ENCODE data around the gene RAI2.
"Not testable (repeated sequence)": the region's sequence is repeated elsewhere in the genome, so short reads cannot be mapped to it uniquely, and the experiment has no call there.

The RAI2 gene

DNA sequence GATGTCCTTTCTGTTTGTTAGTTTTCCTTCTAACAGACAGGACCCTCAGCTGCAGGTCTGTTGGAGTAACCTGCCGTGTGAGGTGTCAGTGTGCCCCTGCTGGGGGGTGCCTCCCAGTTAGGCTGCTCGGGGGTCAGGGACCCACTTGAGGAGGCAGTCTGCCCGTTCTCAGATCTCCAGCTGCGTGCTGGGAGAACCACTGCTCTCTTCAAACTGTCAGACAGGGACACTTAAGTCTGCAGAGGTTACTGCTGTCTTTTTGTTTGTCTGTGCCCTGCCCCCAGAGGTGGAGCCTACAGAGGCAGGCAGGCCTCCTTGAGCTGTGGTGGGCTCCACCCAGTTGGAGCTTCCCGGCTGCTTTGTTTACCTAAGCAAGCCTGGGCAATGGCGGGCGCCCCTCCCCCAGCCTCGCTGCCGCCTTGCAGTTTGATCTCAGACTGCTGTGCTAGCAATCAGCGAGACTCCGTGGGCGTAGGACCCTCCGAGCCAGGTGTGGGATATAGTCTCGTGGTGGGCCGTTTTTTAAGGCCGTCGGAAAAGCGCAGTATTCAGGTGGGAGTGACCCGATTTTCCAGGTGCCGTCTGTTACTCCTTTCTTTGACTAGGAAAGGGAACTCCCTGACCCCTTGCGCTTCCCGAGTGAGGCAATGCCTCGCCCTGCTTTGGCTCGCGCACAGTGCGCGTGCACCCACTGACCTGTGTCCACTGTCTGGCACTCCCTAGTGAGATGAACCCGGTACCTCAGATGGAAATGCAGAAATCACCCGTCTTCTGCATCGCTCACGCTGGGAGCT lies 74.3 kb downstream of the RAI2 start:
- not testable (repeated sequence) for DNase-seq

GRCh38 chrX:17779434-17779833 lies 81.7 kb downstream of the RAI2 start:
- no peak for DNase-seq

GRCh38 chrX:17778997-17779396 lies 82.1 kb downstream of the RAI2 start:
- no peak for DNase-seq

DNA sequence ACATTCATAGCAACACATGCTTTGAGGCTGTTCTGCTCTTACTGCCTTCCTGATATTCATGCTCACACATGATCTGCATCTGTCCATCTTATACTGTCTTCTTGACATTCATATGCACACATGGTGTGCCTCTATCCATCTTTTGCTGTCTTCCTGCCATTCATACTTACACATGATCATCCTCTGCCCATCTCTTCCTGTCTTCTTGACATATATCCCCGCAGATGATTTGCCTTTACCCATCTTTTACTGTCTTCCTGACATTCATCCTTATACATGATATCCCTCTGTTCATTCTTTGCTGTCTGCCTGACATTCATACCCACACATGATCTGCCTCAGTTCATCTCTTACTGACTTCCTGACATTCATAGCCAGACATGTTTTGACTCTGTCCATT lies 87.0 kb downstream of the RAI2 start:
- DNase-seq: no peak

GRCh38 chrX:17773221-17773876 lies 87.7 kb downstream of the RAI2 start:
- no peak for DNase-seq

DNA sequence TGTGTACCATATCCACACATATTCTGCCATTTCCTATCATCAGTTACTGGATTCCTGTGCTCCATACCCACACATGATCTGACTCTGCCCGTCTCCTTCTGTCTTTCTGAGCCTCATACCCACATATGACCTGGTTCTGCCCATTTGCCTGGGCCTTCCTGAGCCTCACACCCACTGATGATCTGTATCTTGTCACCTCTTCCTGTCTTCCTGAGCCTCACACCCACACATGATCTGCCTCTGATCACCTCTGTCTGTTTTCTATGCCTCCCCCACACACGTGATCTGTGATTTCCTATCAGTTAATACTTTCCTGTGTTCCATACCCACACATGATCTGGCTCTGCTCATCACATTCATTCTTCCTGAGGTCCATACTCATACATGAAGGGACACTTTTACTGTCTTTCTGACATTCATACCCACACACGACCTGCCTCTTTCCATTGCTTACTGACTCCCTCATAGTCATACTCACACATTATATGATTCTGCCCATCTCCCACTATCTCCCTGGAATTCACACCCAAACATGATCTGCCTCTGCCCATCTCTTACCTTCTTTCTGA lies 91.3 kb downstream of the RAI2 start:
- DNase-seq: no peak

DNA sequence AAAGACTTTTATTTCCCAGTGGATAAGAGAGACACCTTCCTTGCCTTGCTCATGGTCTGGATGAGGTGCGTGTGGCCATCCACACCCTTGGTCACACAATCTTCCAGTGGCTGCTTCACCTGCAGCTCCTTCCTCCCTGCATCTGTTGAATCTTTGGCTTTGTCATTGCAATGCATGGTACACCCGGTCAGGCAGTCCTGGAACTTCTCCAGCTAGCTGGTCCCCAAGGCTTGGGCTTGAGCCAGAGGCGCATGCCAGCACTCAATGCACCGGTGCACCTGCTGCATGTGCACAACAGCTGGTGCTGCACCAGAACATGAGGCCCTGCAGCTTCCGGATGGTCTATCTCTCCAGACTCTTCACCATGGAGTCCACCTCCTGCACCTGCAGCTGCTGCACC lies 92.1 kb downstream of the RAI2 start:
- no peak for DNase-seq

GRCh38 chrX:17767734-17768133 lies 93.4 kb downstream of the RAI2 start:
- DNase-seq: no peak

GRCh38 chrX:17759990-17760389 lies 101.1 kb downstream of the RAI2 start:
- no peak for DNase-seq

GRCh38 chrX:17758382-17758781 lies 102.7 kb downstream of the RAI2 start:
- DNase-seq: no peak

DNA sequence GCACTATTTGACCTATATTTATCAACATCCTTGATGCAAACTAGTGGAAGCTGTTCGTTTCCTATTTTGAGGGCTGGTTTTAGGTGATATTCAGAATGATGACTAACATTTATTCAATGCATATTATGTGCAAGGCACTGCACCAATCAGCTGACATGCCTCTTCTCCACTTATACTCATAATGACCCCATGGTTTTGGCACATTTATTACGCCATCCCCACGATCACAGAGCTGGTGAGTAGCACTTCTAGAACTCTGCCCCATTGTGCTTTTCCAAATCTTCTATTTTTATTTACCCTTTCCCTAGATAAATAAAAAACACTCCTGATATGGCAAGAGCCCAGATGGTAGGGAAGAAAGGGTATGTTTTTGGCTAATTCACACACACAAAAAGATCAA lies 110.7 kb downstream of the RAI2 start:
- DNase-seq: no peak
